CD1c-positive myeloid dendritic cell (primary cell): ENCODE results near the gene DCLK3.

Experiments
- DNase-seq: peaks from one replicate; pipeline ENCODE4 v3.0.0-alpha.2; 2016; ENCODE audit errors: extremely low spot score

Gene DCLK3

DNA sequence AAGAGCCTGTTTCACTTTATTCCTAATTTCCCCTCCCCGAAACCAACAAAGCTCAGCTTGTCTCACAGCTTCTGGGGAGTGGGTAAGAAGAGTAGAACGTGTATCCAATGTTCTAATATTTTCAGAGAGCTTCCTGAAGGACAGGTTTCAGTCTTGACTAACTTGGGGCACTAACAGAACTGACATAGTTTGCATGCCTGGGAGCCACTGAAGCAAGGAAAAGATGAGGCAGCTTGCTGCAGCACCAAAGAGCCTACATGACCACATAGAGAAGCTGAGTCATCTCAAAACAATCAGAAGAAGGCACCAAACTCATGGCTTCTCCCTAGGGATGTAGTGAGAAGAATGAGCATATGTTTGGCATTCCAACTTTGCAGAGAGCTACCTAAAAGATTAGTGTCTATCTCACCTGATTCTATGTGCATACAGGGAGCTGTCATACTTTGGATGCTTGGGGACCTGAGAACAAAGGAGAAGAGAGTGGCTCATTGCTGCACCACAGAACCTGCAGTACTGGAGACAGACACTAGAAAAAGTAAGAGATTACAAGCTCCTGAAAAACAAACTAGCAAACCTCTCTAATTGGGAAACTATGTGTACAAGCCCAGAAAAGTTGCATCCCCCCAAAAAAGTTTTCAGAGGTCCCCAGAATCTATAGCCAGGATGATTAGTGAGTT is 86.9 kb downstream of the DCLK3 start:
- DNase-seq: no peak

DNA sequence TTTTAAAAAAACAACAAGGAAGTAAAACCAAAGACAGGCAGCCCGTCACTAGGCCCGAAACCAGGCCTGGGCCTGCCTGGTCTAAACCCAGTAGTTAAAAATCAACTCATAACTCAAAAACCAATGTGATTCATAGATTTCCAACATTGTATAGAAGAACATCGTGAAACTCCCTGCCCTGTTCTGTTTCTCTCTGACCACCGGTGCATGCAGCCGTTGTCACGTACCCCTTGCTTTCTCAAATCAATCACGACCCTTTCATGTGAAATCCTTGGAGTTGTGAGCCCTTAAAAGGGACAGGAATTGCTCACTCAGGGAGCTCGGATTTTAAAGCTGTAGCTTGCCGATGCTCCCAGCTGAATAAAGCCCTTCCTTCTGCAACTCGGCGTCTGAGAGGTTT is 89.5 kb downstream of the DCLK3 start:
- DNase-seq: no peak

DNA sequence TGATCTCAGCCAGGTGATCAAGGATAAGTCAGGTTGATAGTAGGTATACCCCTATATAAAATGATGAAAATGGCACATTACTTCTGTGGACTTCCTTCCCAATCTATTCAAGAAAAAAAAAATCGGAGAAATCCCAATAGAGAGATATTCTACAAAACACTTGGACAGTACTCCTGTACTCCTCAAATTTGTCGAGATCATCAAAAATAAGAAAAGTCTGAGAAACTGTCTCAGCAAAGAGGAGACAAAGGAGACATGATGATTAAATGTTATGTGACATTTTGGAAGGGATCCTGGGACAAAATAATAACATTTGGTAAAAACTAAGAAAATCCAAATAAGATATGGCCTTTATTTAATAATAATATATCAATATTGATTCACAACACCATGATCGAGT is 94.6 kb downstream of the DCLK3 start:
- no peak for DNase-seq

DNA sequence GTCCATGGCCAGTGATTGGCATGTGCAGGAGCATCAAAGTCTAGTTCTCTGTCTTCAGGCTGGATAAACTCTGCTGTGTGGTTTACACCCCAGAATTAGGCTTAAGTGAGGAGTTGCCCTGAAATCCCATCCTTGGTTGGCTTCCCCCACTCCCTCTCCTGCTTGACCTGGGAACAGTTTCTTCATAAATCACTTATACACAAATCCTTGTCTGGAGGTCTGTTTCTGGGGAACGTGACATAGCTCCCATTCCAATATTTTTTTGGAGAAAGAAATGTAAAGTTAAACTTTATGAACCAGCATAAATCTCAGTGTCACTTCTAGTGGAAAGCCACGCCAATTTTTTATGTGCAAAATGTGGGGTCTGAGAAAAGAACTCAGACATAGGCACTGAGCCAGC is 98.2 kb downstream of the DCLK3 start:
- no peak for DNase-seq

DNA sequence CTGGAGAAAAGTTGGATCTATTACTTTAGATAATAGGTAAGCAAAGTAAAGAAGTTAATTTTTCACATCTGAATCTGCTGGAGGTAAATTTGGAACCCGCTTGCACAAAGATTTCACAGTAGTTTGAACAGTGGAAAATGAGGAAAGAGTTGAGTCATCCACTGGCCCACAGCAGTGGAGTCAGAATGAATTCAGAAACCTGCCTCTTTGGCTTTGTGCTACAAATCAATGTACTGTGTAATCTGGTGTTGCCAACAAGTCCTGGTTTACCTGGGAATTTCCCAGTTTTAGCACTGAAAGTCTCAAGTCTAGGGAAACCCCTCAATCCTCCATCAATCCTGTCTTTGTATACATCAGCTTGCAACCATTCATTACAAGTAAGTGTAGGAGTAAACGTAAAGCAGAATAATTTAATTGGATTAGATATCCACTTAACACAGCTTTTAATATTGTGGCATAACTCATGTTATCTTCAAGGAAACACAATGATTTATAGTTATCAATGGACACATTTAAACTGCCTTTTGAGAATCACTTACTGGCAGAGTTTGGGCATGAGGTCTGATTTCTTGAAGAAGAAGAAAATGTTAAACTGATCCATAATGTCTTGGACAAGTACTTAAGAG is 100.6 kb downstream of the DCLK3 start:
- DNase-seq: no peak

DNA sequence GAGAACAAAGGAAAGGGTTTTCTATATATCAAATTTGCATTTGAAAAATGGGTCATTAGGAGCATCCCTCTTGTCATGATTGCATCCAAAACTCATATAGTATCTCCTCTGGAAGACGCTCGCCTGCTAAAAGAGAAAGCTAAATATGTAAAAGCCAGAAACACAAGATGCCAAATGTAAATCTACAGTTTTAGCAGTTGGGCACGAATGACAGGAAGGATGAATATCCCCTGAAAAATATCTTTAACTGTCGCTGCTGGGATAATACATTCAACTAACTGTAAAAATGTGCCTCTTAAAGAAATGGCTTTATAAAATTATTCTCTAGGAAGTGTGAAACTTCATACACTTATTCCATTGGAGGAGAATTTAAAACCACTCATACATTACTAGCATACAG is 101.7 kb downstream of the DCLK3 start:
- no peak for DNase-seq
